Measurements from ENCODE around the gene JAKMIP1.

GRCh38 chr4:6225469-6225868 is 25.1 kb upstream of the JAKMIP1 start:
- no peak for TF ChIP-seq CTCF (IDR thresholded peaks at IDR 0.05)
- no peak for TF ChIP-seq POLR2A (IDR thresholded peaks at IDR 0.05)
- TF ChIP-seq POLR2AphosphoS5 (IDR thresholded peaks at IDR 0.05) = no peak

Measured in breast epithelium (tissue), 3 donors.